Measurements from ENCODE around the gene PCDHA2. TPM values are rescaled to one million over a fixed set of nuclear protein-coding genes. Genes with fewer than 3 reads are reported as not detected.
"Not testable (repeated sequence)": the region's sequence is repeated elsewhere in the genome, so short reads cannot be mapped to it uniquely, and the experiment has no call there.

The PCDHA2 gene
- total and polyA plus RNA-seq, 9 donors: 0.17 to 1.6 (median 0.56) TPM

DNA sequence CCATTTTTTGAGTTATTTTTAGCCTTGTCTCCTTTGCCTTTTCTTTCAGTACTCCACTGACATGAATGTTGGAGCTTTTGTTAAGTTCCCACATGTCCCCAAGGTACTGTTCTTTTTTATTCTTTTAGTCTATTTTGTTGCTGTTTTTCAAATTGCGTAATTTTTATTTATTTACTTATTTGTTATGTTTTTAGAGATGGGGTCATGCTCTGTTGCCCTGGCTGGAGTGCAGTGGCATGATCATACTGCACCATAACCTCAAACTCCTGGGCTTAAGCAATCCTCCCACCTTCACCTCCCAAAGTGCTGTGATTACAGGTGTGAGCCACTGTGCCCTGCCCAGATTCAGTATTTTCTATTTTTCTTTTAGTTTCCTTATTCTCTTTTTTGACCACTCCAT lies 14.1 kb upstream of the PCDHA2 start:
- intact Hi-C loops (cut with DNase I): no loop called here
- no peak for DNase-seq
- Histone ChIP-seq H3K4me1 (ENCODE audit: insufficient read depth) (no peaks in the 10 kb centered on the region), H3K27me3 (no peaks in the 10 kb centered on the region), H3K4me3 (no peak overlapping the region), H3K9me3 (peaks cover 0 to 6% of the 10 kb centered on the region in 2 donors), H3K27ac (no peak overlapping the region), H3K36me3 (no peaks in the 10 kb centered on the region)
- TF ChIP-seq, protein P1, sequence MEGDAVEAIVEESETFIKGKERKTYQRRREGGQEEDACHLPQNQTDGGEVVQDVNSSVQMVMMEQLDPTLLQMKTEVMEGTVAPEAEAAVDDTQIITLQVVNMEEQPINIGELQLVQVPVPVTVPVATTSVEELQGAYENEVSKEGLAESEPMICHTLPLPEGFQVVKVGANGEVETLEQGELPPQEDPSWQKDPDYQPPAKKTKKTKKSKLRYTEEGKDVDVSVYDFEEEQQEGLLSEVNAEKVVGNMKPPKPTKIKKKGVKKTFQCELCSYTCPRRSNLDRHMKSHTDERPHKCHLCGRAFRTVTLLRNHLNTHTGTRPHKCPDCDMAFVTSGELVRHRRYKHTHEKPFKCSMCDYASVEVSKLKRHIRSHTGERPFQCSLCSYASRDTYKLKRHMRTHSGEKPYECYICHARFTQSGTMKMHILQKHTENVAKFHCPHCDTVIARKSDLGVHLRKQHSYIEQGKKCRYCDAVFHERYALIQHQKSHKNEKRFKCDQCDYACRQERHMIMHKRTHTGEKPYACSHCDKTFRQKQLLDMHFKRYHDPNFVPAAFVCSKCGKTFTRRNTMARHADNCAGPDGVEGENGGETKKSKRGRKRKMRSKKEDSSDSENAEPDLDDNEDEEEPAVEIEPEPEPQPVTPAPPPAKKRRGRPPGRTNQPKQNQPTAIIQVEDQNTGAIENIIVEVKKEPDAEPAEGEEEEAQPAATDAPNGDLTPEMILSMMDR (IDR thresholded peaks at IDR 0.05): no peak
- TF ChIP-seq EP300 (IDR thresholded peaks at IDR 0.05) (no peak), POLR2A (IDR thresholded peaks at IDR 0.05) (no peak)
- 74 to 100% (median 78%) methylated on average over 1 of the region's 1 CpG for WGBS, 3 donors

GRCh38 chr5:140785905-140786686 lies 8.6 kb upstream of the PCDHA2 start, which contains the start of gene PCDHA1:
TSS of gene PCDHA1 (plus strand) at chr5:140786140.
- 13 to 32% (median 30%) methylated on average over 29 of the region's 29 CpGs for whole genome bisulfite sequencing, 3 donors
- H3K4me1 ChIP-seq (ENCODE audit: insufficient read depth): no peaks in the 10 kb centered on the region
- DNase-seq: no peak
- H3K27ac ChIP-seq: no peak within 1 kb of the TSS
- TF ChIP-seq POLR2A (IDR thresholded peaks at IDR 0.05) (no peak), EP300 (IDR thresholded peaks at IDR 0.05) (no peak)
- TF ChIP-seq, protein P1 (IDR thresholded peaks at IDR 0.05): no peak
- peaks cover 0 to 35% of the 10 kb centered on the region in 2 donors for H3K9me3 ChIP-seq
- H3K27me3 ChIP-seq: no peaks in the 10 kb centered on the region
- intact Hi-C loops (cut with DNase I): no loop called here
- H3K4me3 ChIP-seq: no peak within 1 kb of the TSS
- H3K36me3 ChIP-seq: no peaks in the 10 kb centered on the region

DNA sequence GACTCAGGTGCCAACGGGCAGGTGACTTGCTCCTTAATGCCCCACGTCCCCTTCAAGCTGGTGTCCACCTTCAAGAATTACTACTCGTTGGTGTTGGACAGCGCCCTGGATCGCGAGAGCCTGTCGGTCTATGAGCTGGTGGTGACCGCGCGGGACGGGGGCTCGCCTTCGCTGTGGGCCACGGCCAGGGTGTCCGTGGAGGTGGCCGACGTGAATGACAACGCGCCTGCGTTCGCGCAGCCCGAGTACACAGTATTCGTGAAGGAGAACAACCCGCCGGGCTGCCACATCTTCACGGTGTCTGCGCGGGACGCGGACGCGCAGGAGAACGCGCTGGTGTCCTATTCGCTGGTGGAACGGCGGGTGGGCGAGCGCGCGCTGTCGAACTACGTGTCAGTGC lies 7.2 kb upstream of the PCDHA2 start:
- H3K27me3 ChIP-seq; H3K36me3 ChIP-seq; DNase-seq; H3K4me3 ChIP-seq; H3K4me1 ChIP-seq (ENCODE audit: insufficient read depth); H3K27ac ChIP-seq; intact Hi-C loops (cut with DNase I): not testable (repeated sequence)
- peaks cover 0 to 29% of the 10 kb centered on the region in 2 donors for H3K9me3 ChIP-seq
- WGBS, 3 donors: 35 to 50% (median 48%) methylated on average over 38 to 44 of the region's 44 CpGs

DNA sequence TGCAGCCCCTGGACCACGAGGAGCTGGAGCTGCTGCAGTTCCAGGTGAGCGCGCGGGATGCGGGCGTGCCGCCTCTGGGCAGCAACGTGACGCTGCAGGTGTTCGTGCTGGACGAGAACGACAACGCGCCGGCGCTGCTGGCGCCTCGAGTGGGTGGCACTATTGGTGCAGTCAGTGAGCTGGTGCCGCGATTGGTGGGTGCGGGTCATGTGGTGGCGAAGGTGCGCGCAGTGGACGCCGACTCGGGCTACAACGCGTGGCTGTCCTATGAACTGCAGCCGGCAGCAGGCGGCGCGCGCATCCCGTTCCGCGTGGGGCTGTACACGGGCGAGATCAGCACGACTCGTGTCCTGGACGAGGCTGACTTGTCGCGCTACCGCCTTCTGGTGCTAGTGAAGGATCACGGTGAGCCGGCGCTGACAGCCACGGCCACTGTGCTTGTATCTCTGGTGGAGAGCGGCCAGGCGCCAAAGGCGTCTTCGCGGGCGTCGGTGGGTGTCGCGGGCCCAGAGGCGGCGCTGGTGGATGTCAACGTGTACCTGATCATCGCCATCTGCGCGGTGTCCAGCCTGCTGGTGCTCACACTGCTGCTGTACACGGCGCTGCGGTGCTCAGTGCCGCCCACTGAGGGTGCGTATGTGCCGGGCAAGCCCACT lies 6.7 kb upstream of the PCDHA2 start:
- DNase-seq; H3K27ac ChIP-seq; H3K27me3 ChIP-seq; H3K4me1 ChIP-seq (ENCODE audit: insufficient read depth); intact Hi-C loops (cut with DNase I); H3K4me3 ChIP-seq; H3K36me3 ChIP-seq: not testable (repeated sequence)
- 31 to 52% (median 45%) methylated on average over 70 of the region's 70 CpGs for WGBS, 3 donors
- peaks cover 0 to 29% of the 10 kb centered on the region in 2 donors for H3K9me3 ChIP-seq

DNA sequence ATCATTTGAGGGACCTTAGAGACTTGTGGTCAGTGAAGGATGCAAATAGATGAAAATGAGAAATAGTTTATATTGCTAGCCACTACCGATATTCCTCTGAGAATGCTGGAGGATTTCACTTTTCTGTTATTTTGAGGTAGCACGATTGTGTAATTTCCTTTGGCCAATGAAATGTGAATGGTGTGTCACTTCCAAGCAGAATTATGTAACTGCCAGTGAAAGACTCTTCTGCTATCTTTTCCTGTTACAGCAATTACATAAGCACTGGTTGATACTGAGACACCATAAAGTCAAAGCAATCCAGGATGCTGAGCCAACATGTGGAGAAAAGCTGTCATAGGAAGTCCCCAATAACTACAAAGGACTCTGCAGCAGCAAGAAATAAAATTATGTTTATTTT lies 3.6 kb upstream of the PCDHA2 start:
- Histone ChIP-seq H3K27me3 (no peaks in the 10 kb centered on the region), H3K36me3 (no peaks in the 10 kb centered on the region), H3K27ac (no peak overlapping the region), H3K4me3 (no peak overlapping the region), H3K4me1 (ENCODE audit: insufficient read depth) (no peaks in the 10 kb centered on the region), H3K9me3 (peaks cover 0 to 35% of the 10 kb centered on the region in 2 donors)
- WGBS, 3 donors: 26 to 49% (median 44%) methylated on average over 2 of the region's 2 CpGs
- DNase-seq: no peak
- TF ChIP-seq POLR2A (IDR thresholded peaks at IDR 0.05) (no peak), EP300 (IDR thresholded peaks at IDR 0.05) (no peak)
- TF ChIP-seq, protein P1 (IDR thresholded peaks at IDR 0.05): no peak
- intact Hi-C loops (cut with DNase I): no loop called here
